Activated CD4-positive, alpha-beta T cell treated with anti-CD3 and anti-CD28 coated beads, Interleukin-2, amount 50 U/mL, for 24 hours (primary cell): ENCODE measurements around the gene NTN1.

Source experiments
- DNase-seq, 2 donors: peaks; one replicate each; pipeline ENCODE4 v3.0.0-alpha.2; 2020; ENCODE audit warnings: low read depth in 1 of 2, low spot score in 1 of 2

NTN1 gene

GRCh38 chr17:9229160-9229825, 208.0 kb downstream of the NTN1 start:
- no peak for DNase-seq

GRCh38 chr17:9229826-9230201, 208.5 kb downstream of the NTN1 start:
- no peak for DNase-seq

DNA sequence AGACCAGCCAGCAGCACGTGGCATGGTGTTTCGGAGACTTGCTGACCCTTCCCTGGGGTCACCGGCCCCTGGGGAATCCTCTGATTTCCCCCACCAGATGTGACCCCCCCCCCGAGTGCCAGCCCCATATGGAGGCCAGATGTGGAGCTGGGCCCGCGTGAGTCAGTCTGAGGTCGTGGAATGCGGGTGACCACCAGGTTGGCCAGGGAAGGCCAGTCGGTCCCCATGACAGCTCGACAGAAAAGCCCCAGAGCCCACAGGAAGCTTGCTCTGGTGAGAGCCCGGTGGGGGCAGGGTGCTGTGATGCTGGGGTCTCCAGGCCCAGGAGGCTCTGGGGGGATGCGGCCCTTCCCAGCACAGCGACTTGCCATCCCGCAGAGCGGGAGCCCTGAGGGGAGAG, 209.0 kb downstream of the NTN1 start:
- no peak for DNase-seq

DNA sequence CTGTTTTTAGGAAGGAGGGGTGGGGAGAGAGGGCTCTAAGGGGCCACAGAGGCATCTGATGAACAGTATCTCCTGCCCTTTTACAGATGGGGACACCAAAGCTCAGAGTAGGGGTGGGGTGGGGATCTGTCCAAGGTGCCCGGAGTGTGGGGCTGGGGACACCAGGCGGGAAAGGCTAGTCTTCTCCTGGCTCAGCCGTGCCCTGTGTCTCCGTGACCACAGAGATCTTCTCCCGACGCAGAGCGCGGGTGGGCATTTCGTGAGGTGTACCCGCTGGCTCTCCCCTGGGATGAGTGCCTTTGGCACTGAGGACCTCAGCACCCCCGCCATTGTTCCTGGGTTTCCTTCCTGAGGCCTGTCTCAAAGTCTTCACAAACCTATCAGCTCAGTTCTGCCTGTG, 209.6 kb downstream of the NTN1 start:
- DNase-seq = no peak

DNA sequence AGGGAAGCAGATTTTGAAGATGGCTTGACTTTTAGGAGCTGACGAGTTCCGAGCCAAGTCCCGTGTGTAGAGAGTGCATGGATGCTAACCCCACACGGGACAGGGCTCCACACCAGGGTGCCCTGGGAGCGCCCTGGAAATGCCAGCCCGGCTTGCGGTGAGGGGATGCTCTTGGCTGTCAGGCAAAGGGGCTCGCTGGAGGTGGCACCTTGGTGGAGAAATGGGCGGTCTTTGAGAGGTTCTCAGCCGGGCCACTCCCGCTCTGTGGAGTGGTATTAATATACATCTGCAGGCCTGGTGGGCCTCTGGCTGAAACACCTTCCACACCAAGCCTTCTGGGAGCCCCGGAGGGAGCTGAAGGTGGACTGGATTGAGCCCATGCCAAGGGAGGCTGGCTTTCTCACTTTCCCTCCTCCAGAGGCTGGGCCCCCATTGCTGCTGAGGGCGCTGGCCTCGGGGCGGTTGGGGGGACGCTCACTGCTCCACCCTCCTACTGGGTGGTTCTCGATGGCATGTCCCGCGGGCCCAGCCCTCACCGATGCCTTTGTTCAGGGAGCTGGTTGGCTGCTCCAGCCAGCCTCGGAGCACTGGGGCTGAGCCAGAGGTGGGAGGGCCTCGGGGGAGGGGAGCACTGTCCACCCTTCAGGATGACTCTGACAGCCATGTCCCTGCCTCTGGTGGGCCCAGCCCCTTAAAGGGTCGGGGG, 210.3 kb downstream of the NTN1 start:
- no peak for DNase-seq

- no peak for DNase-seq
Measured at GRCh38 chr17:9232155-9232475, 210.8 kb downstream of the NTN1 start.

- no peak for DNase-seq
Measured at GRCh38 chr17:9232591-9233270, 211.4 kb downstream of the NTN1 start.

DNA sequence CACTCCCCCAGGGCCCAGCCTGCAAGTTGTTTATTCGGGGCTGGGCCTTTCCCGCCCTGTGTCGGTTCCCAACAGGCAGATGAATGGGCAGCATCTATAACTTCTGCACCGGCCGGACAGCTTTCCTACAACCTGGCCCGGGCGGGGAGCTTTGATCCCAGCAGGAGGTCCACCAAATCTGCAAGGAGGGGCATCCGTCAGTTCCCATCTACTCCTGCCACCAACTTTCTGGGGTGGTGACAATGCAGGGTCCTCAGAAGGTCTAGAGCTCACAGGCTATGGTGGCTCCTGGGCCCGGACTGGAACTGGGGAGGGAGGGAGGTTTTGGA, 211.9 kb downstream of the NTN1 start:
- no peak for DNase-seq

DNA sequence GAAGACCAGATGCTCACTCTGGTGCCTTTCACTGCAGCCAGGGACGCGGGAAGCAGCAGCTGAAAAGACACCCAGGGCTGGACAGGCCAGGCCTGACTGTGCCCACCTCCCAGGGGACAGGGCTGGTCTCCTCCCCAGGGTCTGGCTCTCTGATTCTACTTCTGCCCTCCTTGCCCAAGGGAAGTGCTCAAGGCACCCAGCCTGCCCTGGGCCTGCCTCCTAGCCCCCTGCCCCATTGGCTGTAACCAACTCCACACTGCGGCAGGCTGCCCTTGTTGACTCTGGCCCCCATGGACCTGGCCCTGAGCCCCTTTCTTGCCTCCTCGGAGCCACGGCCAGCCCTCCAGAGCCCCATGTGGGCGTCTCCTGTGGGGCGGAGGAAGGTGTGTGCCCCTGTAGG, 212.5 kb downstream of the NTN1 start:
- DNase-seq = no peak

DNA sequence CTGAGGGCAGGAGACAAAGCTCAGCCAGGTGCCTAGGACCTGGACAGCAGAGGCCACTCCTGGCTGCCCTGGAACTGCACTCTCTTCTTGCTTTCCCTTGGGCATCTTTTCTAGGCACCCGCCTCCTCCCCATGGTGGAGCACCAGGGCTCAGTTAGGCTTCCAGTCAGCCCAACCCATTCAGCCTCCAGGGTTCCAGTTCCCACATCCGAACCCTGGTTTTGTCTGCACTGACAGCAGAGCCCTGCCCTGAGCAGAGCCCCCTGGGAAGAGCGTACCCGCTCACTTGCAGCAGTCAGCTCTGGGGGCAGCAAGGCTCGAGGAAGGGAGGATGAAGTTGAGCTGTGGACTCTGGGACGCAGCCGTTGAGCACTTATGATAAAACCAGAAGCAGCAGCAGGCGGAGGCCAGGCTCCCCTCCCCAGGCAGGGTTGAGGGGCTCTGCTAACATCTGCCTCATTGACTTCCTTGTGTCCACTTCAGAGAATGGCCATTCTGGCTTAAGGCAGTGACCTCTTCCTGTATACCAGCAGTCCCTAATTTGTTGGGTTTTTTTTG, 213.2 kb downstream of the NTN1 start:
- DNase-seq = no peak

- DNase-seq = no peak
Measured at GRCh38 chr17:9235346-9235745, 214.0 kb downstream of the NTN1 start.

DNA sequence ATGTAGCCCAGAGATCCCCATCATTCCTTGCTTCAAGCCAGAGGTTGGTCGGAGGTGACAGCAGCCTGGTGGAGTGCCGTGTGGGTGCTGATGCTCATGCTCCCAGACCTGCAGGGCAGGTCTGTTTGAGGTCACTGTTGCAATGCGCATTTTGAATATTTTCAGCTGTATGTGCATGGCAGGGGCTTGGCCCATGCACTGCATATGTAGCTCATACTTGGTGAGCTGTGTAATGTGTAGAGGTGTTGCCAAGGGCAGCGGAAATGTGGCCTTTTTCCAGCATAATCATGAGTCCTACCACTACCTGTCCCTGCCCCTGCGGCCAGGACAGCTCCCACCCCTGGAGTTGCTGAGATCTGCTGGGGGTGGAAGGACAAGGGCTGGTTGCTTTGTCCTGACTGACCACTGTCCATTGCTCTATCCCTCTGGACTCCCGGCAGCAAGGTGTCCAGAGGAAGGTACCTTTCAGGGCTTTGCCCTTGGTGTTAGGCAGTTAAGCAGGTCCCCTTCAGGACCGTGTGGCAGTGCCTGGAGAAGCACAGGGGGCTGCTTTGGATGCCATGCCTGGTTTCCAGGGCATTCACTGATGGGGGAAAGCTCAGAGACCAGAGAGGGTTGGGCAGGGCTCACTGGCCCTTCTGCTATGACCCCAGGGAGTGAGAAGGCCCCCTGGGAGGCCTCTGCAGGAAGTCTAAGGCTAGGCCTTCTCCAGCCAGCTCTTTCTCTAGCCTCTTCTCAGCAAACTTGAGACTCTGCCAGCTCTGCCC, 215.2 kb downstream of the NTN1 start:
- DNase-seq = no peak

- DNase-seq = no peak
Measured at GRCh38 chr17:9237053-9237410, 215.7 kb downstream of the NTN1 start.

DNA sequence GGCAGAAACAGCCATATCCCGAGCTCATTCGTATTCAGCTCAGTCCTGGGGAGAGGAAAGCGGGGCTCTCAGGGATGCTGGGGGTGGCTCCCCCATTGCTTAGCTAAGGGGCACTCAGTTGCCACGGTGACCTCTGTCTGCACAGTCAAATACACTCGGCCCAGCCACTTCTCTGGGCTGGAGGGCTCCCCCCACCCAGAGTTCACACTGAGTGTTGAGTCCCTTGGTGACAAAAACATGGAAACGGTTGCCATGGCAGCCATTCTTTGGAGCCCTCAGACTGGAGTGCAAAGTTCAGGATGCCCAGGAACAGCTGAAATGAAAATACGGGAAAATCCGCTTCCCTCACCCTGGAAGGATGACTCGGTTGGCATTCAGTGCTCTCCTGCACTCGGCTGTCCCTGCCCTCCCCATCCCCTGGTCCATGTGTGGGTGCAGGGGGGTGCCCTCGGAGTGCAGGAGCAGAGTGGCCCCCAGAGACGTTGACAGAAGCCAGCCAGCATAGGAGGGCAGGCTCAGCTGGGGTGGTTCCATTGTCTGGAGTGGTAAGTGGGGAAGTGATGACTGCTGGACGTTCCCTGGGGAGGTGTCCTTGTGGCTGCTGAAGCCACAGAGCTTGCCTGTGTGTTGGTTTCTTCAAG, 216.5 kb downstream of the NTN1 start:
- no peak for DNase-seq

DNA sequence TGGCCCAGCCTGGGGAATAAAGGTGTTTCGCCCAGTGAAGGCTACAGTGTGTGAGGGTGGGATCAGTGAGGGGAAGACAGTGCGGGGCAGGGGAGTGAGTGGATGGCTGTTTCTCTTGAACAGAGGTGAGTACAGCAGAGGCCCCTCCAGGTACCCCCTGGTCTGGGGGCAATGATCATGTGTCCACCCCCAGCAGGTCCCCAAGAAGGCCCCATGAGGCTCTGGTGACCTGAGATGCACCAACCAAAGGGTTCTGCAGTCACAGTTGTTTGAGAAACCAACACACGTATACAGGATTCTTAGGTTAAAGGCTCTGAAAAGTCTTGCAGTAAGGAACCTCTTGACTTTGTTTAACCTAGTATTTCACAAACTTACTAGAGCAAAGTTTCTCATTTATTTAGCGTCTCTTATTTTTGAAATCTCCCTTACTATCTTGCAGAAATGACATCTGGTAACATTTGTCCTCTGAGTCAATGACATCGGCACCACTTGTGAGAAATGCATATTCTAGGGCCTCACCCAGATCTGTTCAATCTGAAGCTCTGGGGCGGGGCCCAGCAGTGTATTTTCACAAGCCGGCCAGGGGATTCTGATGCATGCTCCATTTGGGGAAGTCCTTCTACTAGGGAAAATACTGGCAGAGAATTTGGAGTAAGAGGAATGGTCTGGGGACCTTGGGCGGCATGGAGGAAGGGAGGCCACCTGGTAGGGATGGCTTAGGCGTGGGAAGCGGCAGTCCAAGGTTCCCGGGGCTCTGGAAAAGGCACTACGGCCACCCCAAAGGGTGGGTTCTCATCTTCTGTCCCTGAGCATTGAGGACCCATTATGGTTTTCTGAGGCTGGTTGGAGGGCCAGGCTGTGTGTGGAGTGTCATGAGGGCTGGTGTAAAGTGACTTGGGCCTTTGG, 217.3 kb downstream of the NTN1 start:
- DNase-seq = no peak

DNA sequence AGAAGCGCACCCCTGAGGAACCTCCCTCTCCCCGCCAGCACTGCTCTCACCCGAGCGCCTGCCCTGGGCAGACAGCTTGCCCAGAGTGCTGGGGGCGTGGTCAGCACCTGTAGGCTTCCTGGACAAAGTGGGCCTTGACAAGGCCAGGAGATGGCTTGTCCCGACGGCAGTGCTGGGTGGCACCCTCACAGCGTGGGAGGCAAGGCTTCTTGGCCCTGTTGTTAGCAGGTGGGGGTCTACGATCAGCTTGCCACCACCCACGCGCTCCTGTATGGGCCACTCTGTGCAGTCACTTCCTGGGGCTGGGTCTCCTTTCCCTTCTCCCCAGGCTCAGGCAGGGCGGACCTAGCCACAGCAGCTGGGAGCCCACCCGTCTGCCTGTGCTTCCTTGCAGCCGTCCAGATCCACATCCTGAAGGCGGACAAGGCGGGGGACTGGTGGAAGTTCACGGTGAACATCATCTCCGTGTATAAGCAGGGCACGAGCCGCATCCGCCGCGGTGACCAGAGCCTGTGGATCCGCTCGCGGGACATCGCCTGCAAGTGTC, 218.0 kb downstream of the NTN1 start:
- peak in 1 of 2 donors; percentile 15 for DNase-seq

DNA sequence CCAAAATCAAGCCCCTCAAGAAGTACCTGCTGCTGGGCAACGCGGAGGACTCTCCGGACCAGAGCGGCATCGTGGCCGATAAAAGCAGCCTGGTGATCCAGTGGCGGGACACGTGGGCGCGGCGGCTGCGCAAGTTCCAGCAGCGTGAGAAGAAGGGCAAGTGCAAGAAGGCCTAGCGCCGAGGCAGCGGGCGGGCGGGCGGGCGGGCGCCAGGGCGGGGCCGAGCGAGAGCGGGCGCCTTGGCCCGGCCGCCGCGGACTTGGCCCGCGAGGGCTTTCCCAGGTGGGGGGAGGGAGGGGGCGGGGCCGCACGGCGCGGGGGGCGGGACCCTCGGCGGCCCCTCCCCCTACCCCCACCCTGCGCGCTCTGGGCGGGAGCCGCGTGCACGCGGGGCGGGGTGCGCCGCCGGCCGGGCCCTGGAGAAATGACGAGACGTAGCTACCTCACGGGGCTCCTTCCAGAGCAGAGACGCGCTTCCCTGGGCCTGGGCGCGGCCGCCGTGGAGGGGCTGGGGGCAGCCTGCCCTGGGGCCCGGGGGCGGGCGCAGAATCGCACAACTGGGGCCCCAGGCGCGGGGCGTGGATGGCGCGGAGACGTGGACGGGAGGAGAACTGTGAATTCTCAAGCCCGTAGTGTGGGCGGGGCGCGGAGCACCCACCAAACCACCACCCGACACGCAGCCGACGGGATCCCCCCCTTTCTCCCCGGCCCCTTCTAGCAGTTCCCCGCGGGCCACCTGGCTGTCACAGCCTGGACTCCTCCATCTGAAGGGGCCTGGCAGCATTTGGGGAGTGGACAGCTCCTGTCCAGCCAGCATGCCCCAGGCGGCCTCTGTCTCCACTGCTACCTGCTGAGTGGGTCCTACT, 218.7 kb downstream of the NTN1 start:
- DNase-seq = peak; percentile 46 to 49

DNA sequence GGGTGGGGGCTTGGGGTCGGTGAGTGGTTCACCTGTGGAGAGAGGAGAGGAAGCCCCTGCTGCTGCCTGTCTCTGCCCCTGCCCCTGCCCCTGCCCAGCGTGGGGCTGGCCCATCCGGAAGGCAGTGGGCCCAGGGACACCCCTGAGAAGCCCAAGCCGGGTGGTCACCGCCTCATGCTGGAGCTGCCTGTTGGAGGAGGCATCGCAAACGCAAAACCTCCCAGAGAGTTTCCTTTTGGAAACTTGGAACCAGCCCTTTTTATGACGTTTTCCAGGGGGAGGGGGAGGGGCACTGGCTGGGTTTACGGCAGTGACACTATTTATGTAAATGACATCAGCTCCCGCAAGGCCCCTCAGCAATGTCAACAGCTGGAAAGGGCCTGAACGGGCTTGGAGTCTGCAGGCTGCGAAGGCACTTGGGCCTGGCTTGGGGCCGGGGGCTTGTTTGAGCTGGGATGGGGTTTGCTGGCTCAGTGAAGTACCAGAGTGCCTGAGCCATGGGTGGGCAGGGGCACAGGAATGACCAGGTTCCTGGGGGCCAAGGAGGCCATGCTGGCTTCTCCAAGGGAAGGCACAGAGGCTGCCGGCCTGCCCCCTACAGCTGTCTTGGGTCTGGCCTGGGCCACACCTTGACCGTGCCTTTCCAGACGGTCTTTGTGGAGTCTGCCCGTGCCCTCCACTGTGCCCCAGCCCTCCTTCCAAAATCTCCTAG, 219.5 kb downstream of the NTN1 start:
- no peak for DNase-seq

GRCh38 chr17:9241371-9241712, 220.0 kb downstream of the NTN1 start:
- DNase-seq = no peak
